Calu3 (cell line): ENCODE results near the gene TOP2B. TPM values are rescaled to one million over a fixed set of nuclear protein-coding genes. Genes with fewer than 3 reads are reported as not detected.

Experiments used
- BruUV-seq: library from RNA; stranded (reverse); fragments of 400-500 nt; replicated peaks from 2 replicates; lab custom pipeline; 2021; lab: Mats Ljungman, UMichigan
- CTCF ChIA-PET: fragments of 300-600 bp; sonication (Branson Sonifier 250); formaldehyde crosslinking; loops from one replicate; lab custom pipeline; 2022; ENCODE audit warnings: antibody characterized with exemption; lab: Charles Lee
- DNase-seq: peaks from one replicate; pipeline ENCODE4 v3.0.0; 2022
- H3K27ac Mint-ChIP-seq: one replicate; pipeline ENCODE4 v1.8.0; 2022; ENCODE audit warnings: mixed read lengths; ENCODE audit not compliant: unreplicated experiment
- H3K27me3 Mint-ChIP-seq: one replicate; pipeline ENCODE4 v1.8.0; 2022; ENCODE audit warnings: mixed read lengths; ENCODE audit not compliant: unreplicated experiment
- H3K36me3 Mint-ChIP-seq: one replicate; pipeline ENCODE4 v1.8.0; 2022; ENCODE audit warnings: mild to moderate bottlenecking, moderate library complexity, mixed read lengths; ENCODE audit not compliant: insufficient read depth, unreplicated experiment
- H3K4me1 Mint-ChIP-seq: one replicate; pipeline ENCODE4 v1.8.0; 2022; ENCODE audit warnings: mild to moderate bottlenecking, low read depth, mixed read lengths; ENCODE audit not compliant: unreplicated experiment
- H3K4me3 Mint-ChIP-seq: one replicate; pipeline ENCODE4 v1.8.0; 2022; ENCODE audit warnings: mild to moderate bottlenecking, low read depth, moderate library complexity, mixed read lengths; ENCODE audit not compliant: unreplicated experiment
- H3K9me3 Mint-ChIP-seq: one replicate; pipeline ENCODE4 v1.8.0; 2022; ENCODE audit warnings: low read depth, mixed read lengths; ENCODE audit not compliant: unreplicated experiment
- CTCF ChIP-seq: fragments of 200-600 bp; IDR thresholded peaks from one replicate; pipeline ENCODE4 v1.8.0; 2022; ENCODE audit warnings: antibody characterized with exemption; ENCODE audit not compliant: unreplicated experiment
- intact Hi-C: fragments of 100-400 bp; cut with micrococcal nuclease; formaldehyde crosslinking; loops from one replicate; pipeline ENCODE4 v1.10.0; 2022; ENCODE audit not compliant: unreplicated experiment
- total RNA-seq: library from RNA; stranded (reverse); gene quantifications from 2 replicates; pipeline ENCODE4 v1.2.3, GENCODE V29; 2022

The TOP2B gene
- total RNA-seq, 1 experiment from 2014 or later, result 117 TPM

- BruUV-seq, result no TSS peak
- TF ChIP-seq CTCF, result no peak
- Mint-ChIP-seq H3K27me3 (no peaks in the 10 kb centered on the region), H3K4me3 (no peak overlapping the region), H3K9me3 (no peaks in the 10 kb centered on the region), H3K36me3 (no peaks in the 10 kb centered on the region), H3K4me1 (peaks cover 56% of the 10 kb centered on the region), H3K27ac (no peak overlapping the region)
- intact Hi-C loops, result no loop called here
- CTCF ChIA-PET, result no interaction called here
- no peak for DNase-seq
These were observed 7.4 kb downstream of the TOP2B start for GRCh38 chr3:25657293-25657692.

GRCh38 chr3:25655659-25656058, 9.0 kb downstream of the TOP2B start:
- CTCF ChIA-PET, result no interaction called here
- Mint-ChIP-seq H3K4me1 (peaks cover 54% of the 10 kb centered on the region), H3K9me3 (no peaks in the 10 kb centered on the region), H3K27ac (no peak overlapping the region), H3K27me3 (no peaks in the 10 kb centered on the region), H3K36me3 (no peaks in the 10 kb centered on the region), H3K4me3 (no peak overlapping the region)
- BruUV-seq, result no TSS peak
- TF ChIP-seq CTCF, result no peak
- no peak for DNase-seq
- intact Hi-C loops, result no loop called here

GRCh38 chr3:25654576-25654975, 10.1 kb downstream of the TOP2B start:
- CTCF ChIA-PET, result no interaction called here
- intact Hi-C loops, result no loop called here
- BruUV-seq, result no TSS peak
- Mint-ChIP-seq H3K4me3 (no peak overlapping the region), H3K36me3 (no peaks in the 10 kb centered on the region), H3K9me3 (no peaks in the 10 kb centered on the region), H3K4me1 (peaks cover 45% of the 10 kb centered on the region), H3K27ac (no peak overlapping the region), H3K27me3 (no peaks in the 10 kb centered on the region)
- no peak for DNase-seq
- TF ChIP-seq CTCF, result no peak

- CTCF ChIA-PET, result no interaction called here
- TF ChIP-seq CTCF, result no peak
- Mint-ChIP-seq H3K4me1 (peaks cover 37% of the 10 kb centered on the region), H3K9me3 (no peaks in the 10 kb centered on the region), H3K36me3 (no peaks in the 10 kb centered on the region), H3K4me3 (no peak overlapping the region), H3K27me3 (no peaks in the 10 kb centered on the region), H3K27ac (no peak overlapping the region)
- BruUV-seq, result no TSS peak
- DNase-seq, result no peak
- intact Hi-C loops, result no loop called here
These were observed 11.4 kb downstream of the TOP2B start for GRCh38 chr3:25653322-25653721.
